Fibroblast of upper back skin (primary cell): Measurements from ENCODE around the gene TMEM119.
"Not testable (repeated sequence)": the region's sequence is repeated elsewhere in the genome, so short reads cannot be mapped to it uniquely, and the experiment has no call there.

Experiments
- DNase-seq: peaks from one replicate; pipeline ENCODE4 v3.0.0-alpha.2; 2013

Gene TMEM119

GRCh38 chr12:108634341-108634751, 36.5 kb upstream of the TMEM119 start:
- DNase-seq = no peak

DNA sequence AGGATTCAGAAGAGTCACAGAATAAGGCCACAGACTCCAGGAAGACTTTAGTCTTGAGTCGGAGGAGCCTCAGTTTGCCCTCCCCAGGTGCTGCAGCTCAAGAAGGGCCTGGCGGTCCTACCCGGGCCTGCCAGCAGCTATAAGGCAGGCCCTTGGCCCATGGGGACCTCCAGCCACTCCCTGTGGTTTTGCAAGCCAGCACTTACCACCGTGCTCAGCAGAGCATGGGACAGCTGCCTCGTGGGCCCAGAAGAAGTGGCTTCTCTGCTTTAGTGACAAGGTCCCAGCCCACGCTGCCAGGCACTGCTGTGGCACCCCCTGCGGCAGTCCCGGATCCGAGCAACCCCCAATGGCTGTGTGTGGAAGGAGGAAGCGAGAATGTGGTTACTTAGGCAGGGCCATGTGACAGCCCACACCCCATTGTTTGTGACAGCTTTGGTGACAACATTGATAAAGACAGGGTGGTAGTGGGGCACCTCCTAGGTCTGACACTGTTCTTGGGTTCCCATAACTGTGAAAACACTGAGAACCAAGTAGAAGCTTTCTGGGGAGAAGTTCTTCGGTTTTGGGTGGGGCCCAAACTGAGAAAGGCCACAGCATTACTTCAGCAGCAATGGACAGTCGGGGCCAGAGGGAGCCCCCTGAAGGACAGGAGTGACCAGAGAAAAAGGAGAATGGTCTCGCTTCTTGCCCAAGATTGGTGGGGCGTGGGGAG, 35.8 kb upstream of the TMEM119 start, which contains the start of gene SELPLG:
SELPLG (minus strand) TSS at position 361 of the 715 bp plus-strand sequence. CDS start 9,587 bp downstream, outside the sequence.
- no peak for DNase-seq

DNA sequence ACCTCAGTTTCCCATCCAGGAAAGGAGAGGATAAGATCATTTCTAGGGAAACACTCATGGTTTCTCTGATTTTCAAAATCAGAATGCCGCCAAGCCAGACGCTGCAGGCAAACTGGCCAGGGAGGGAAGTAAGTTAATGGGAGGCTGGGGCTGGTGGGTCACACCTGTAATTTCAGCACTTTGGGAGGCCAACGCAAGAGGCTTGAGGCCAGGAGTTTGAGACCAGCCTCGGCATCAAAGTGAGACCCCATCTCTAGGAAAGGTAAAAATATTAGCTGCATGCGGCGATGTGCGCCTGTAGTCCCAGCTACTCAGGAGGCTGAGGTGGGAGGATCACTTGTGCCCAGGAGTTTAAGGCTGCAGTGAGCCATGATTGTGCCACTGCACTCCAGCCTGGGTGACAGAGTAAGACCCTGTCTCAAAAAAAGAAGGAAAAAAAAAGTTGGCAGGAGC, 35.2 kb upstream of the TMEM119 start:
- no peak for DNase-seq

DNA sequence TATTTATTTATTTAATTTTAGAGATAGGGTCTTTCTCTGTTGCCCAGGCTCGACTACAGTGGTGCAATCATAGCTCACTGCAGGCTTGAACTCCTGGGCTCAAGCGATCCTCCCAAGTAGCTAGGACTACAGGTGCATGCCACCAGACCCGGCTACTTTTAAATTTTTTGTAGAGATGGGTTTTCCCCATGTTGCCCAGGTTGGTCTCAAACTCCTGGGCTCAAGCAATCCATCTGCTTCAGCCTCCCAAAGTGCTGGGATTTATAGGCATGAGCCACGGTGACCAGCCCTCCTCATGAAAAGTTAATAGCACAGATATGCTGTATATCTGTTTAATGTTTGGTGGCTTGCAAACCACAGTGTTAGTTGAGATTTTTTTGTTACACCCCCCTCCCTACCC, 33.4 kb upstream of the TMEM119 start:
- DNase-seq = not testable (repeated sequence)

- DNase-seq = peak; percentile 68
Measured at GRCh38 chr12:108630481-108631207, 32.8 kb upstream of the TMEM119 start.

DNA sequence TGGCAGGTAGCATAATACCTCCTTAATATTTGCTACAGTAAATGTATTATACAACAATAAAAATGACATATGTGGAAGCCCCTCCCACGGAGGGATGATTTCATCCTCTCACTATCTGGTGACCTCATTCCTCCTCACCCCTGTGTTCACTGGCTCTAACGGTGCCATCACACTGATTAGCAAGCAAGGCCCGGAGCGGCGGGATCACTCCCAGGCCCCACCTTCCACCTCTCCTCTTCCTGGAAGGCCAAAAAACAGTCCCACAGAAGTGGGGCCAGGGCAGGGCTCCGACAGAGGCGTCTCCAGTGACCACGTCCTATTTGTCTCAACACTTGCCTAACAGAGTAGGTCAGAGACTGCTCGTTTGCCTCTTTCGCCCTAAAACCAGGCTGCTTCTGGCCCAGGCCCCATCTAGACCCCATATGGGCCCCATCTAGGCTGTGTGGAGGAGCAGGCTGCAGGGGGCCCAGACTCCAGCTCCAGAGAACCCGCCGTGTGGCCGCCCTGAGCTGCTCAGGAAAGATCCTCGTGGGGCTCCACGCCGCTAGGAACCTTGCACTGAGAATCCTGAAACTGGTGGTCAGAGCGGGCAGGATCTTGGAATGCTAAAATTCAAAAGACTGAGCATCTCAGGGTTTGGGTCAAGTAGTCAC, 32.1 kb upstream of the TMEM119 start:
- peak; percentile 84 for DNase-seq

DNA sequence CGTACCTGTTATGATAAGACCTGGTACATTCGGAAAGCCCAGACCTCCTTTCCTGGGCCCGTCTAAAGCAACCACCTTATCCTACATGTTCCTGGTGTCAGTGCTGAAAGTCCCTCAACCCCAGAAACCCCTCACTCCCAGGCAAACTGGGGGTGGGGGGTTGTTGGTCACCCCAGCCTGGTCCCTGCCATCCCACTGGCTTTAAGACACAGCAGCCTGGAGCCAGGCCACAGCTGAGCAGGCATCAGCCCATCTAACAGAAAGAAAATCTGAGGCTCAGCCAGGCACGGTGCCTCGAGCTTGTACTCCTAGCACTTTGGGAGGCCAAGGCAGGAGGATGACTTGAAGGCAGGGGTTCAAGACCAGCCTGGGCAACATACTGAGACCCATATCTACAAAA, 31.3 kb upstream of the TMEM119 start:
- DNase-seq = no peak

DNA sequence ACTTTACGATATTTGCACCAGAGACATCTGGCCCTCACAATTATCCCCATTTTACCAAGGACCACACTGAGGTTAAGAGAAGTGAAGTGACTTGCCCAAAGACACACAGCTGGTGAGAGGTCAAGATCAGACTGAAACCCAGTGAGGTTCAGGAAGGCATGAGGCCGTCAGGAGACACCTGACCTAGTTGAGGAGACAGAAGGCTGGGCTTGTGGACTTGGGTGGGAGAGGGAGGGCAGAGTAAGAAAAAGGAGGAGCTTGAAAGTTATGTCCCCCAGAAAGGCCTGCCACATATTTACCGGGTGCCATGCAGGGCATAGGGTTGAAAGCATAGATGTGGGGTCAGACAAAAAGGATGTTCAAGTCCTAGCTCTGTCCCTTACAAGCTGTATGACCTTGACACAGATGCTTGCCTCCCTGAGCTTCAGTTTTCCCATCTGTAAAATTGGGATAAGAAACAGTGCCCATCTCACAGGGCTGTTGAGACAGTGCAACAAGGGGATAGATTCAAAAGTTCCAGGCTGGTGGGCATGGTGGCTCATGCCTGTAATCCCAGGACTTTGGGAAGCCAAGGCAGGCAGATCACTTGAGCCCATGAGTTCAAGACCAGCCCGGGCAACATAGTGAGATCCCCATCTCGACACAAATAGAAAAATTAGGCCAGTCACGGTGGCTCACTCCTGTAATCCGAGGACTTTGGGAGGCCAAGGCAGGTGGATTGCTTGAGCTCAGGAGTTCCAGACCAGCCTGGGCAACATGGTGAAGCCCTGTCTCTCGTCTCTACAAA, 29.4 kb upstream of the TMEM119 start:
- no peak for DNase-seq

DNA sequence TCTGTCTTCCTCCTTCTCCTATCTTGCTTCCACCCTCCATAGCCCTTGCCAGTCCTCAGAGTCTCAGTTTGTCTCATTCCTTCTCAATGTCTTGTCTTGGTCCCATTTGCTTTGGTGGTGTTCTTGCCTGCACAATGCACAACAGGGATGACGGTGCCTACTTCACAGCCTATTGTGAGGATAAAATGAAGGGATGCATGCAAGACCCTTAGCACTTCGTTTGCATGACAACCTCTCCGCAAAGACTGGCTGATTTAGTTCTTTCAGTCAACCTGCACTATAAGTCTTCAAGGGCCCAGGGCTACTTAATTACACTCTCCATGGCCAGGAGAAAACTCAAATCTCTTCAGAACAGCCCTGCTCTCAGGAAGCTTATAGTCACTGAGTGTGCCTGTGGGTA, 27.3 kb upstream of the TMEM119 start:
- no peak for DNase-seq

DNA sequence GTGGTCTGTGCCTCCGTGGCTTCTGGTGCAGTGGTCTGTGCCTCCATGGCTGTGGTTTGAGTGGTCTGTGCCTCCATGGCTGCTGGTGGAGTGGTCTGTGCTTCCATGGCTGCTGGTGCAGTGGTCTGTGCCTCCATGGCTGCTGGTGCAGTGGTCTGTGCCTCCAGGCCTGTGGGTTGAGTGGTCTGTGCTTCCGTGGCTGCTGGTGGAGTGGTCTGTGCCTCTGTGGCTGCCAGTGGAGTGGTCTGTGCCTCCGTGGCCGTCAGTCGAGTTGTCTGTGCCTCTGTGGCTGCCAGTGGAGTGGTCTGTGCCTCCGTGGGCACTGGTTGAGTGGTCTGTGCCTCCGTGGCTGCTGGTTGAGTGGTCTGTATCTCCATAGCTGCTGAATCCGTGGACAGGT, 25.7 kb upstream of the TMEM119 start:
- DNase-seq = no peak

- no peak for DNase-seq
Measured at GRCh38 chr12:108622921-108623514, 25.1 kb upstream of the TMEM119 start.

GRCh38 chr12:108622421-108622820, 24.5 kb upstream of the TMEM119 start:
- peak; percentile 60 for DNase-seq

DNA sequence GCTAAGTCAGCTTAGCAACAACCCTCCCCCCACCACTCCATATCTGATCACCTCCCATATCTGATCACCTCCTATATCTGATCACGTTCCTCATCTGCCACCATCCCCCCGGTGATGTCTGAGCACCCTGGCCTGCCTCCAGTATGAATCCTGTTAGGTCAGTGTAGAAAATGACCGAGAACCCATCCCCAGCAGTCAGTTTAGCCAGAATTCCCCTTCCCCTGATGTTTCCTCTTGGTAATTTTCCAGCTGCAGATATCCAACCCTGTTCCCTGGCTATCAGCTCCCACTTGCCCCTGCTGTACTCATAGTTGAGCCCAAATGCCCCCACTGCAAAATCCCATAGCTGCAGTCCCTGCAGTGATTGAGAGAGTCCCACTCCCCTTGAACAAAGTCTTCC, 23.3 kb upstream of the TMEM119 start:
- DNase-seq = no peak

- peak; percentile 58 for DNase-seq
Measured at GRCh38 chr12:108620236-108620879, 22.5 kb upstream of the TMEM119 start.

DNA sequence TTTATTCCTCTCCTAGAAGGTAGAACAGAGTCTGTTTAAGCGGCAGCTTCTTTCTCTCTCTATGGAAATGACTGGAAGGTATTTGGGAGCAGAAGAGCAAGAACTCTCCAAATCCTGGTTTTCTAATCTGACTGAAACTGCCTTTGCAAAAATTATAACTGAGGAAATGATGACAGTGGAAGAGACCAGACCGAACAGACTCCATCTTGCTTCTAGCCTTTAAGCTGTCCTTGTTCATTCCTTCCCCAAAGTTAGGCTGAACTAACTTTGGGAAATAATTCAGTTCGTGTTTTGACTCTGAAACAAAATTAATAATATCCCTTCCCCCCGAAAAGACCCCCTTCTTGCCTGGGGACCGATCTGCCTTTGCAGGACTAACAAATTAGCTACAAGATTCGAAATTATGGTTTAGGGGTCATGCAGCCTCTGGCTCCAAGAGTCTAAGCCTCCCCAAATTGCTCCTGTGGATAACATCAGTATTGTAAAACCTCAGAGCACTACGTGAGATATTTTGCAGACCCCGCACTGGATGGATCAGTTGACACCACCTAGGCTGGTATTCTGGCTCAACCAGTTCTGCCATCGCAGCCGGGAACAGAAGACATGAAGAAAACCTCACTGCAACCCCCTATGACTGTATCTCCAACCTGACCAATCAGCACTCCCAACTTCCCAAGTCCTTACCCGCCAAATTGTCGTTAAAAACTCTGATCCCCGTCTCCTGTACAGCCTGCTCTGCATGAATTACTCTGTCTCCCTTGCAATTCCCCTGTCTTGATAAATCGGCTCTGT, 21.7 kb upstream of the TMEM119 start:
- DNase-seq = no peak

DNA sequence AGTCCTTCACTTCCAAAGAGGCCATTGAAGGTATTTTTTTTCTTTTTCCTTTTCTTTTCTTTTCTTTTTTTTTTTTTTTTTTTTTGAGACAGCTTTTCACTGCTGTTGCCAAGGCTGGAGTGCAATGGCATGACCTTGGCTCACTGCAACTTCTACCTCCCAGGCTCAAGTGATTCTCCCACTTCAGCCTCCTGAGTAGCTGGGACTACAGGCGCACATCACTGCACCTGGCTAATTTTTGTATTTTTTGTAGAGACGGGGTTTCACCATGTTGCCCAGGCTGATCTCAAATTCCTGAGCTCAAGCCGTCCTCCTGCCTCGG, 21.0 kb upstream of the TMEM119 start:
- not testable (repeated sequence) for DNase-seq

DNA sequence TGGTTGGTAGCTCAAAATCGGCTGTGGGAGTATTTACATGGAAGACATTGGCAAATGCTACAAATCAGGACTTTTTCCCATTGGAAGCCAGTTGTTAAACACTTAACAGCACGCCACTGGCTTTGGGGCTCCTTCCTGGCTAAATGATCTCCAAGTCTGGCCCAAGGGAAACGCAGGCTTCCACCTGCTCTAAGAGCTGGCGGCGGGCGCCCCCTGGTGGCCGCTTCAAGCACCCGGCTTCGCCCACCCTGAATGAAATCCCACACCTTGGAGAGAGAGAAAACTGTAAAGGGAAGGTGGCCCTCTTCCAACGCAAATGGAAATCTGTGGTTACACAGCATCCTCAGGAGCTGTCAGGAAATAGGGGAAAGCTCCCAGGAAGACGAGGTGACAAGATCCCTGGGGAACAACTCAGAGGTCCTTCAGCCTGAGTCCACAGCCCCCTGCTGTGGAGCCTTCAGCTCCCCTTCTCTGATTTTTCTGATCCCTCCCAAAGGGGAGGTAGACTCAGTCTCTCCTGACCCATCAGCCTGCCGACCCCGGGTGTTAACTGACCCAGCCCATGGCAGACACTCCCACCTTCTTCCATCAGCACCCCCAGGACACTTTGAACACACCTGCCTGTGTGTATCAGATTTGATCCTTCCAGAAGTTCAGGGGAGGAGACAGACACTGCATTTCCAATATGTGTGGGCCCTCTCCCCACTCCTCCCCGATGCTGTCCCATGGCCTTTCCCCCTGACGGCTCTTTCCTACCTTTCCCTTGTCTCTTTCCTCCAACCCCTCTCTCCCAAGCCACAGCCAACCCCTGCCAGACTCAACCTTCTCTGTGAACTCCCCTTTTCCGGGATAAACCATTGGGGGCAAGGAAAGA, 20.4 kb upstream of the TMEM119 start:
- peak; percentile 86 for DNase-seq

- no peak for DNase-seq
Measured at GRCh38 chr12:108616941-108617858, 19.3 kb upstream of the TMEM119 start.

DNA sequence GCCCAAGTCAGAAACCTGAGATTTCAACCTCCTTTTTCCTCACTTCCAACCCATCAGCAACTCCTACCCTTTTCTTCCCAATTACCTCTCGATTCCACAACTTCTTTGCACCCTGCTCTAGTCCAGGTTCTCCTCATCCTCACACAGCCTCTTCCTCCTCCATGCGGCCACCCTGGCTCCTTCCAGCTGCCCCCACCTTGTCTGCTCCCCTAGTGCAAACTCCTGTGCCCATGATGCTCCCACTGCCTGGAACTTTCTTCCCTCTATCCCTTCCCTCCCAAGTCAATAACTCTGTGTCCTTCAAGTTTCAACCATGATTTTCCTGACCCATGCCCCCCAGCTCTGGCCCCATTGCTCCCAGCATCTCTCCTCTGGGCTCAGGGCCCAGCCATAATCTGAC, 18.5 kb upstream of the TMEM119 start:
- no peak for DNase-seq
